Thymus (tissue), 11 donors: ENCODE measurements around the gene CD63. TPM values are rescaled to one million over a fixed set of nuclear protein-coding genes. Genes with fewer than 3 reads are reported as not detected.

Experiments
- DNase-seq, 9 donors: peaks; one replicate each; pipeline ENCODE4 v3.0.0-alpha.2; 2013; ENCODE audit warnings: low spot score in 9 of 9, low read depth in 6 of 9, missing footprints in 1 of 9
- H3K27ac ChIP-seq, 2 donors: one replicate each; pipeline ENCODE4 v1.5.1; 2013; ENCODE audit warnings: control low read depth in 1 of 2, low read depth in 1 of 2, low read length in 1 of 2, mild to moderate bottlenecking in 1 of 2, moderate library complexity in 1 of 2
- H3K27me3 ChIP-seq, 2 donors: one replicate each; pipeline ENCODE4 v1.5.1; 2013; ENCODE audit warnings: low read length in 1 of 2; ENCODE audit not compliant: control insufficient read depth in 2 of 2, insufficient read depth in 1 of 2
- H3K36me3 ChIP-seq, 2 donors: one replicate each; pipeline ENCODE4 v1.5.1; 2013; ENCODE audit warnings: low read length in 1 of 2, mild to moderate bottlenecking in 1 of 2, moderate library complexity in 1 of 2; ENCODE audit not compliant: control insufficient read depth in 2 of 2, insufficient read depth in 2 of 2
- H3K4me1 ChIP-seq, 2 donors: one replicate each; pipeline ENCODE4 v1.5.1; 2013; ENCODE audit warnings: low read length in 2 of 2; ENCODE audit not compliant: control insufficient read depth in 2 of 2, insufficient read depth in 2 of 2
- H3K4me3 ChIP-seq, 2 donors: one replicate each; pipeline ENCODE4 v1.5.1; 2013; ENCODE audit warnings: low read length in 2 of 2, control low read depth in 1 of 2, mild to moderate bottlenecking in 1 of 2
- H3K9me3 ChIP-seq, 2 donors: one replicate each; pipeline ENCODE4 v1.5.1; 2013; ENCODE audit warnings: low read length in 1 of 2, mild to moderate bottlenecking in 1 of 2; ENCODE audit not compliant: control insufficient read depth in 2 of 2, insufficient read depth in 1 of 2
- WGBS: extraction: QIAGEN DNeasy Blood & Tissue Kit; methylation state at CpG from one replicate; pipeline ENCODE4 v1.1.7; 2013; 5-methylcytosine and 5-hydroxymethylcytosine counted together
- polyA plus RNA-seq: library from polyadenylated mRNA; stranded (reverse); fragments of 200-250 nt; gene quantifications from one replicate; pipeline ENCODE4 v1.2.3, GENCODE V29; 2013
- total RNA-seq: library from RNA; stranded (reverse); fragments of 120-200 nt; gene quantifications from one replicate; pipeline ENCODE4 v1.2.4, GENCODE V29; 2013
- donor health status: healthy.

CD63 gene
- total and polyA plus RNA-seq, 2 donors: 221 to 598 TPM

- no peak overlapping the region for H3K27ac ChIP-seq
Observed at GRCh38 chr12:55713721-55714120, 15.1 kb downstream of the CD63 start.

GRCh38 chr12:55712700-55713415, 16.0 kb downstream of the CD63 start:
- Histone ChIP-seq H3K4me3 (no peak overlapping the region), H3K36me3 (peaks cover 0 to 3% of the 10 kb centered on the region in 2 donors), H3K9me3 (no peaks in the 10 kb centered on the region), H3K27ac (no peak overlapping the region), H3K27me3 (peaks cover 18 to 52% of the 10 kb centered on the region in 2 donors), H3K4me1 (peaks cover 21 to 31% of the 10 kb centered on the region in 2 donors)
- WGBS: 88% methylated on average over 1 of the region's 1 CpG
- DNase-seq: no peak

More at GRCh38 chr12:55713721-55714120, 15.1 kb downstream of the CD63 start:
- peaks cover 3 to 4% of the 10 kb centered on the region in 2 donors for H3K36me3 ChIP-seq
- over 99% methylated on average over 2 of the region's 2 CpGs for WGBS
- peaks cover 10 to 43% of the 10 kb centered on the region in 2 donors for H3K27me3 ChIP-seq
- no peaks in the 10 kb centered on the region for H3K9me3 ChIP-seq
- no peak overlapping the region for H3K4me3 ChIP-seq
- DNase-seq: no peak
- peaks cover 16 to 29% of the 10 kb centered on the region in 2 donors for H3K4me1 ChIP-seq

- H3K4me1 ChIP-seq: peaks cover 18 to 30% of the 10 kb centered on the region in 2 donors
- no peaks in the 10 kb centered on the region for H3K36me3 ChIP-seq
- no peaks in the 10 kb centered on the region for H3K9me3 ChIP-seq
- WGBS: 97% methylated on average over 4 of the region's 4 CpGs
- H3K27ac ChIP-seq: no peak overlapping the region
- no peak for DNase-seq
- peaks cover 22 to 61% of the 10 kb centered on the region in 2 donors for H3K27me3 ChIP-seq
- H3K4me3 ChIP-seq: no peak overlapping the region
Observed at GRCh38 chr12:55711786-55712553, 16.8 kb downstream of the CD63 start.

- Histone ChIP-seq H3K27ac (no peak overlapping the region), H3K36me3 (no peaks in the 10 kb centered on the region), H3K4me1 (peaks cover 24 to 40% of the 10 kb centered on the region in 2 donors), H3K9me3 (no peaks in the 10 kb centered on the region), H3K4me3 (no peak overlapping the region), H3K27me3 (peaks cover 22 to 73% of the 10 kb centered on the region in 2 donors)
- no peak for DNase-seq
- WGBS: under 1% methylated on average over 3 of the region's 3 CpGs
Observed at GRCh38 chr12:55708695-55709233, 20.0 kb downstream of the CD63 start.

- H3K4me3 ChIP-seq: peak within 1 kb of the TSS; percentile 24 to 56
- no peaks in the 10 kb centered on the region for H3K9me3 ChIP-seq
- peaks cover 24 to 40% of the 10 kb centered on the region in 2 donors for H3K4me1 ChIP-seq
- DNase-seq: peak in 3 of 9 donors; percentile 37 to 53 (median 42)
- peaks cover 22 to 71% of the 10 kb centered on the region in 2 donors for H3K27me3 ChIP-seq
- WGBS: 2% methylated on average over 39 of the region's 39 CpGs
- no peak within 1 kb of the TSS for H3K27ac ChIP-seq
- H3K36me3 ChIP-seq: no peaks in the 10 kb centered on the region
Observed at GRCh38 chr12:55707841-55708694, 20.7 kb downstream of the CD63 start, which contains the start of gene ITGA7. TSS of gene ITGA7 (minus strand) at chr12:55707904. CDS start at chr12:55707682, 222 bp downstream.

GRCh38 chr12:55707219-55707671, 21.6 kb downstream of the CD63 start:
- Histone ChIP-seq H3K27ac (no peak overlapping the region), H3K4me1 (peaks cover 24 to 40% of the 10 kb centered on the region in 2 donors)
- no peak for DNase-seq

GRCh38 chr12:55706568-55707218, 22.1 kb downstream of the CD63 start:
- Histone ChIP-seq H3K4me3 (no peak overlapping the region), H3K27me3 (peaks cover 22 to 58% of the 10 kb centered on the region in 2 donors), H3K9me3 (no peaks in the 10 kb centered on the region), H3K4me1 (peaks cover 24 to 40% of the 10 kb centered on the region in 2 donors), H3K27ac (no peak overlapping the region), H3K36me3 (no peaks in the 10 kb centered on the region)
- no peak for DNase-seq
- 89% methylated on average over 2 of the region's 2 CpGs for WGBS

More at GRCh38 chr12:55707219-55707671, 21.6 kb downstream of the CD63 start:
- Histone ChIP-seq H3K4me3 (peak overlapping the region; percentile 24 to 56), H3K36me3 (no peaks in the 10 kb centered on the region), H3K27me3 (peaks cover 22 to 63% of the 10 kb centered on the region in 2 donors), H3K9me3 (no peaks in the 10 kb centered on the region)
- 15% methylated on average over 22 of the region's 22 CpGs for WGBS

GRCh38 chr12:55705782-55706402, 22.9 kb downstream of the CD63 start:
- no peaks in the 10 kb centered on the region for H3K9me3 ChIP-seq
- no peaks in the 10 kb centered on the region for H3K36me3 ChIP-seq
- 43% methylated on average over 5 of the region's 5 CpGs for WGBS
- H3K27ac ChIP-seq: no peak overlapping the region
- no peak overlapping the region for H3K4me3 ChIP-seq
- peak in 6 of 9 donors; percentile 38 to 78 (median 64) for DNase-seq
- H3K4me1 ChIP-seq: peaks cover 24 to 40% of the 10 kb centered on the region in 2 donors
- peaks cover 22 to 51% of the 10 kb centered on the region in 2 donors for H3K27me3 ChIP-seq
